Measurements from ENCODE around the gene IP6K3. TPM values are rescaled to one million over a fixed set of nuclear protein-coding genes. Genes with fewer than 3 reads are reported as not detected.
A peak's percentile ranks its signal among the peaks of the same experiment; 100 is the strongest.

IP6K3 gene
- total RNA-seq, 5 donors from 2014 or later (not counting 1 experiment from before 2014, with no cell fraction given): not detected

DNA sequence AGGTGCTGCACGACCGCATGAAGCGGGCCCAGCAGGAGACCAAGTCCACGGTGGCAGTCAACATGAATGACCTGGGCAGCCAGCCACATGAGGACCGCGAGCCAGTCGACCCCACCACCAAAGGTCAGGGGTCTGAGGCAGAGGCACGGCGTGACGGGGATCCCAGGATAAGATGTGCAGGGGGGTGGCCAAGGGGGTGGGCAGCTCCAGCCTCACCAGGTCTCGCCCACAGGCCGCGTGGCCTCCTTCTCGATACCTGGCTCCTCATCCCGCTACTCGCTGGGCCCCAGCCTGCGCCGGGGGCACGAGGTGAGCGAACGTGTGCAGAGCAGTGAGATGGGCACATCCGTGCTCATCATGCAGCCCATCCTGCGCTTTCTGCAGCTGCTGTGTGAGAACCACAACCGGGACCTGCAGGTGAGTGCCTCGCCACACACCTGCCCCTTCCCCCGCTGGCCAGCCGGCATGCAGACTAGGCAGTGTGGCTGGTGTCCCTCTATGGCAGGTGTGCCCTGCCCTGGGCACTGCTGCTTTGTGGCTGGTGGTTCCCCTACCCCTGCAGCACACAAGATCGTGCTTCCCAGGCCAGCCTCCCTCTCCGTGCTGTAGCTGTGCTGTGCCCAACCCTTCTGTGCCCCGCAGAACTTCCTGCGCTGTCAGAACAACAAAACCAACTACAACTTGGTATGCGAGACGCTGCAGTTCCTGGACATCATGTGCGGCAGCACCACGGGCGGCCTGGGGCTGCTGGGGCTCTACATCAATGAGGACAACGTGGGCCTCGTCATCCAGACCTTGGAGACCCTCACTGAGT, 61.1 kb downstream of the IP6K3 start:
- Histone ChIP-seq H3K9me3 (no peaks in the 10 kb centered on the region), H3K27me3 (replicated peaks in 1 of 2; ENCODE audit: control insufficient read depth in 2 of 2, extremely low read depth in 1 of 2, insufficient read depth in 2 of 2, low read length in 1 of 2) (no peaks in the 10 kb centered on the region), H3K27ac (ENCODE audit: low read length) (no peak overlapping the region), H3K36me3 (ENCODE audit: control insufficient read depth in 2 of 2, extremely low read depth in 1 of 2, insufficient read depth in 1 of 2, low read length in 1 of 2) (peaks cover 14 to 92% of the 10 kb centered on the region in 2 donors), H3K4me1 (ENCODE audit: control insufficient read depth in 1 of 2, extremely low read depth in 1 of 2, insufficient read depth in 2 of 2, low read length in 2 of 2) (peaks cover 4 to 15% of the 10 kb centered on the region in 2 experiments), H3K4me3 (ENCODE audit: control insufficient read depth in 1 of 2, extremely low read depth in 1 of 2, low read length in 1 of 2) (no peak overlapping the region)
- Mint-ChIP-seq H3K4me1 (peaks cover 0 to 18% (median 10%) of the 10 kb centered on the region in 3 donors), H3K36me3 (peaks cover 54% of the 10 kb centered on the region), H3K27me3 (no peaks in the 10 kb centered on the region), H3K4me3 (no peak overlapping the region), H3K27ac (no peak overlapping the region), H3K9me3 (no peaks in the 10 kb centered on the region)
- ChIA-PET CTCF (interaction anchor here in 1 of 2 donors (0.7 kb wide), 1 partner anchor 1286 kb away, joined by 3 read pairs; no protein-coding TSS in a partner anchor), POLR2A (interaction anchor here in 1 of 2 donors (0.6 kb wide), 1 partner anchor 85 kb away, joined by 3 read pairs; no protein-coding TSS in a partner anchor)
- no peak for ATAC-seq (replicated peaks in 1 of 4)
- 94% methylated on average over 35 of the region's 38 CpGs for WGBS (ENCODE audit: insufficient coverage)
- DNase-seq: no peak

DNA sequence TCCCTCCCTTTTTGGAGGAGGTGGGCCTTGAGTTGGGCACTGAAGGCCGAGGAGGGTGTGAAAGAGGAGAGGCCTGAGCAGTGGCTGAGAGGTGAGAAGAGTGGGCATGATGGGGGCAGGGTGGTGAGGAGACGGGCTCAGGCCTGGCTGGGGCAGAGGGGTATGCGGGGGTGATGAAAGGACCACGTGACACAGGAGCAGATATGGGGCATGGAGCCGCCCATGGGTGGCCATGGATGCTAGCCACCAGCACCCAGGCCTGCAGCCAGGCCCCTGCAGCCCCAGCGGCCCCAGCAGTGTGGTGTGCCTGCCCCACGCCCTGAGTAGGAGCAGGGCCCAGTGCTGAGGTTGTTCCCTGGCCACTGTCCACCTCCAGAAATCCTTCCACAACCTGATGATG, 61.7 kb downstream of the IP6K3 start:
- no peak for ATAC-seq (replicated peaks in 1 of 4)
- no peaks in the 10 kb centered on the region for H3K9me3 Mint-ChIP-seq
- ChIA-PET CTCF (no interaction called here), POLR2A (no interaction called here)
- H3K4me1 Mint-ChIP-seq: peaks cover 0 to 18% (median 10%) of the 10 kb centered on the region in 3 donors
- H3K4me3 Mint-ChIP-seq: no peak overlapping the region
- H3K4me1 ChIP-seq (ENCODE audit: control insufficient read depth in 1 of 2, extremely low read depth in 1 of 2, insufficient read depth in 2 of 2, low read length in 2 of 2): peaks cover 4 to 15% of the 10 kb centered on the region in 2 experiments
- DNase-seq: no peak
- H3K27ac ChIP-seq (ENCODE audit: low read length): no peak overlapping the region
- no peak overlapping the region for H3K4me3 ChIP-seq (ENCODE audit: control insufficient read depth in 1 of 2, extremely low read depth in 1 of 2, low read length in 1 of 2)
- H3K27ac Mint-ChIP-seq: no peak overlapping the region
- H3K27me3 Mint-ChIP-seq: no peaks in the 10 kb centered on the region
- WGBS (ENCODE audit: insufficient coverage): 100% methylated on average over 6 of the region's 7 CpGs
- no peaks in the 10 kb centered on the region for H3K27me3 ChIP-seq (replicated peaks in 1 of 2; ENCODE audit: control insufficient read depth in 2 of 2, extremely low read depth in 1 of 2, insufficient read depth in 2 of 2, low read length in 1 of 2)
- H3K9me3 ChIP-seq: no peaks in the 10 kb centered on the region
- H3K36me3 ChIP-seq (ENCODE audit: control insufficient read depth in 2 of 2, extremely low read depth in 1 of 2, insufficient read depth in 1 of 2, low read length in 1 of 2): peaks cover 18 to 92% of the 10 kb centered on the region in 2 donors
- H3K36me3 Mint-ChIP-seq: peaks cover 60% of the 10 kb centered on the region

DNA sequence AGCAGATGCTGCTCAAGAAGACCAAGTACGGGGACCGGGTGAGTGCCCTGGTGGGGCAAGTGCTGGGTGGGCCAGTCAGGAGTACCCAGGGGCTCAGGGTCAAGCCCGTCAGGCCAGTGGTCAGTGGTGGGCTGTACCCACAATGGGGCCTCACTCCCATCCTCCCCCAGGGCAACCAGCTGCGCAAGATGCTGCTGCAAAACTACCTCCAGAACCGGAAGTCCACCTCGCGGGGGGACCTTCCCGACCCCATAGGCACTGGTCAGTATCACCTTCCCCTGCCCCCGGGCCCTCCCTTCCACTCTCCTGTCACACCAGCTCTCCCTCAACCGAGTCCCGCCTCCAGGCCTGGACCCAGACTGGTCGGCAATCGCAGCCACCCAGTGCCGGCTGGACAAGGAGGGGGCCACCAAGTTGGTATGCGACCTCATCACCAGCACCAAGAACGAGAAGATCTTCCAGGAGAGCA, 62.2 kb downstream of the IP6K3 start:
- H3K27me3 ChIP-seq (replicated peaks in 1 of 2; ENCODE audit: control insufficient read depth in 2 of 2, extremely low read depth in 1 of 2, insufficient read depth in 2 of 2, low read length in 1 of 2): no peaks in the 10 kb centered on the region
- H3K4me1 Mint-ChIP-seq: peaks cover 0 to 18% (median 10%) of the 10 kb centered on the region in 3 donors
- DNase-seq (no peak), ATAC-seq (replicated peaks in 1 of 4) (no peak)
- no peak overlapping the region for H3K27ac ChIP-seq (ENCODE audit: low read length)
- H3K27me3 Mint-ChIP-seq: no peaks in the 10 kb centered on the region
- WGBS (ENCODE audit: insufficient coverage): 98% methylated on average over 14 of the region's 16 CpGs
- no peaks in the 10 kb centered on the region for H3K9me3 Mint-ChIP-seq
- peaks cover 17 to 93% of the 10 kb centered on the region in 2 donors for H3K36me3 ChIP-seq (ENCODE audit: control insufficient read depth in 2 of 2, extremely low read depth in 1 of 2, insufficient read depth in 1 of 2, low read length in 1 of 2)
- CTCF ChIA-PET: no interaction called here
- peaks cover 60% of the 10 kb centered on the region for H3K36me3 Mint-ChIP-seq
- no peak overlapping the region for H3K4me3 ChIP-seq (ENCODE audit: control insufficient read depth in 1 of 2, extremely low read depth in 1 of 2, low read length in 1 of 2)
- H3K4me3 Mint-ChIP-seq: no peak overlapping the region
- no peaks in the 10 kb centered on the region for H3K9me3 ChIP-seq
- no peak overlapping the region for H3K27ac Mint-ChIP-seq
- peaks cover 4 to 15% of the 10 kb centered on the region in 2 experiments for H3K4me1 ChIP-seq (ENCODE audit: control insufficient read depth in 1 of 2, extremely low read depth in 1 of 2, insufficient read depth in 2 of 2, low read length in 2 of 2)
- POLR2A ChIA-PET: no interaction called here

DNA sequence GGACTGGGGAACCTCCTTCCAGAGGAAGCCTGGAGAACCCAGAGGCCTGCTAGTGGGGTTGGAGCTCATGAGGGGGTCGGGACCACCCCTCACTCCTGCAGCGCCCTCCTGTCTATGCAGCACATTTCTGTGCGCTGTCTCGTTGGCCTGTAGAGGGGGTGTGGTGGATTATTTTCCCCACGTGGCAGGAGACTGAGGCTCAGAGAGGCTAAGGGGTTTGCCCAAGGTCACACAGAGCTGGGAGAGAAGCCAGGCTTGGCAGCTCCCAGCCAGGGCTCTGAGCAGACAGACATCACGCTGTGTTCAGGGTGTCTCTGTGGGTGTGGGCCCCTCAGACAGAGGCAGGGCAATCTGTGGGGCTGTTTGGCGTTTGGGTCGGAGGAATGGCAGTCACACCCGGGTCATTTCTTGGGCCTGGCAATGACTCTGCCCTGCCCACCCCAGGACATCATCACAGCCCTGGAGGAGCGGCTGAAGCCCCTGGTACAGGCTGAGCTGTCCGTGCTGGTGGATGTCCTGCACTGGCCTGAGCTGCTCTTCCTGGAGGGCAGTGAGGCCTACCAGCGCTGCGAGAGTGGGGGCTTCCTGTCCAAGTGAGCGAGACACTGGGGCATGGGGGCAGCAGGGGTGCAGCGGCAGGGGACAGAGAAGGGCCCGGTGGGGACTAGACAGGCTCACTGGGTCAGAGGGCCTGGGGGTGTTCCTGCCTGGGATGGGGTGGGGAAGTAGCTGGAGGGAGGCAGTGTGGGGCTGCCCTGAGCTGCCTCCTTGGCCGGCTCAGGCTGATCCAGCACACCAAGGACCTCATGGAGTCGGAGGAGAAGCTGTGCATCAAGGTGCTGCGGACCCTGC, 62.9 kb downstream of the IP6K3 start:
- CTCF ChIA-PET: no interaction called here
- Histone ChIP-seq H3K9me3 (no peaks in the 10 kb centered on the region), H3K27ac (ENCODE audit: low read length) (peak overlapping the region; percentile 1), H3K4me1 (ENCODE audit: control insufficient read depth in 1 of 2, extremely low read depth in 1 of 2, insufficient read depth in 2 of 2, low read length in 2 of 2) (peaks cover 4 to 15% of the 10 kb centered on the region in 2 experiments), H3K36me3 (ENCODE audit: control insufficient read depth in 2 of 2, extremely low read depth in 1 of 2, insufficient read depth in 1 of 2, low read length in 1 of 2) (peaks cover 15 to 95% of the 10 kb centered on the region in 2 donors), H3K4me3 (ENCODE audit: control insufficient read depth in 1 of 2, extremely low read depth in 1 of 2, low read length in 1 of 2) (no peak overlapping the region), H3K27me3 (replicated peaks in 1 of 2; ENCODE audit: control insufficient read depth in 2 of 2, extremely low read depth in 1 of 2, insufficient read depth in 2 of 2, low read length in 1 of 2) (no peaks in the 10 kb centered on the region)
- Mint-ChIP-seq H3K27ac (peak overlapping the region; percentile 81 to 82), H3K36me3 (peaks cover 59% of the 10 kb centered on the region), H3K27me3 (no peaks in the 10 kb centered on the region), H3K4me1 (peaks cover 0 to 18% (median 10%) of the 10 kb centered on the region in 3 donors), H3K9me3 (no peaks in the 10 kb centered on the region), H3K4me3 (no peak overlapping the region)
- WGBS (ENCODE audit: insufficient coverage): 90% methylated on average over 13 of the region's 19 CpGs
- peak in 2 of 4 experiments; percentile 9 to 12 for ATAC-seq (replicated peaks in 1 of 4)
- DNase-seq: no peak
- POLR2A ChIA-PET: no interaction called here

DNA sequence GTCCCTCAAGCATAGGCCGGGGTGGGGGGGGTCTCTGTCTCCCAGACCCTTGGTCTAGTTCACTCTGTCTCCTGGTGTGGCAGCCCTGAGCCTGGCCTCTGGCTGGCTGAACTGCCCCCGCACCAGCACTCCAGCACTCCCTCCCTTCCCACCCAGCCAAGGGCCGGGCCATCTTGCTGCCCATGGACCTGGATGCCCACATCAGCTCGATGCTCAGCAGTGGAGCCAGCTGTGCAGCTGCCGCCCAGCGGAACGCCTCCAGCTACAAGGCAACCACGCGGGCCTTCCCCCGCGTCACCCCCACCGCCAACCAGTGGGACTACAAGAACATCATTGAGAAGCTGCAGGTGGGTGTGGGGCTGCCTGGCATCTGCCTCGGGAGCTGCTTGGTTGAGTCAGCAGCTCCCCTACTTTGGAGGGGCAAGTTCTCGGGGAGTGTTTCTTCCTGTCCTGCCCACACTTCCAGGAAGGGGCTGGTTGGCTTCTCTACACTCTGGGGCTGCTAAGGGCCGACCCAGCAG, 63.6 kb downstream of the IP6K3 start:
- H3K4me1 ChIP-seq (ENCODE audit: control insufficient read depth in 1 of 2, extremely low read depth in 1 of 2, insufficient read depth in 2 of 2, low read length in 2 of 2): peaks cover 4 to 15% of the 10 kb centered on the region in 2 experiments
- peak overlapping the region; percentile 81 to 82 for H3K27ac Mint-ChIP-seq
- POLR2A ChIA-PET: no interaction called here
- peaks cover 59% of the 10 kb centered on the region for H3K36me3 Mint-ChIP-seq
- no peaks in the 10 kb centered on the region for H3K27me3 Mint-ChIP-seq
- H3K4me3 ChIP-seq (ENCODE audit: control insufficient read depth in 1 of 2, extremely low read depth in 1 of 2, low read length in 1 of 2): no peak overlapping the region
- ATAC-seq (replicated peaks in 1 of 4) (peak; percentile 50 to 71 (median 56)), DNase-seq (peak in 21 of 35 experiments; percentile 6 to 53 (median 26))
- no peaks in the 10 kb centered on the region for H3K9me3 ChIP-seq
- peaks cover 14 to 93% of the 10 kb centered on the region in 2 donors for H3K36me3 ChIP-seq (ENCODE audit: control insufficient read depth in 2 of 2, extremely low read depth in 1 of 2, insufficient read depth in 1 of 2, low read length in 1 of 2)
- H3K27me3 ChIP-seq (replicated peaks in 1 of 2; ENCODE audit: control insufficient read depth in 2 of 2, extremely low read depth in 1 of 2, insufficient read depth in 2 of 2, low read length in 1 of 2): no peaks in the 10 kb centered on the region
- CTCF ChIA-PET: interaction anchor here in 1 of 2 donors (0.6 kb wide), 1 partner anchor 47 kb away, joined by 3 read pairs; no protein-coding TSS in a partner anchor
- WGBS (ENCODE audit: insufficient coverage): 73% methylated on average over 12 of the region's 15 CpGs
- H3K4me3 Mint-ChIP-seq: no peak overlapping the region
- H3K9me3 Mint-ChIP-seq: no peaks in the 10 kb centered on the region
- peak overlapping the region; percentile 23 for H3K27ac ChIP-seq (ENCODE audit: low read length)
- peaks cover 0 to 18% (median 10%) of the 10 kb centered on the region in 3 donors for H3K4me1 Mint-ChIP-seq

DNA sequence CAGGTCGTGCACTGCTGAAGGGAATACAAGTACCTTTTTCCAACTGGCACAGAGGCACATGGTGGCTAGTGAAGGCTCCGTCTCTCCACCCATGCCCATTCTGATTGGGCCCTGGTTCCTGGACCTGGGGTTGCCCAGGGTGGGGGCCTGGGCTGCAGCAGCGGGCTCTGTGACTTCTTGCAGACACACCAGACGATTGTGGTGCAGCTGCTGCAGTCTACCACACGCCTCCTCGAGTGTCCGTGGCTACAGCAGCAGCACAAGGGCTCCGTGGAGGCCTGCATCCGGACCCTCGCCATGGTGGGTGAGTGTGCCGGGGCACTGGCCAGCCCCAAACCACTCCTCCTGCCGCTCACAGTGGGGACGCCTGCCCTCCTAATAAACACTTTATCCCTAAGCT, 64.4 kb downstream of the IP6K3 start:
- H3K27me3 Mint-ChIP-seq: no peaks in the 10 kb centered on the region
- H3K4me3 Mint-ChIP-seq: no peak overlapping the region
- Histone ChIP-seq H3K9me3 (no peaks in the 10 kb centered on the region), H3K27me3 (replicated peaks in 1 of 2; ENCODE audit: control insufficient read depth in 2 of 2, extremely low read depth in 1 of 2, insufficient read depth in 2 of 2, low read length in 1 of 2) (no peaks in the 10 kb centered on the region), H3K4me3 (ENCODE audit: control insufficient read depth in 1 of 2, extremely low read depth in 1 of 2, low read length in 1 of 2) (no peak overlapping the region), H3K4me1 (ENCODE audit: control insufficient read depth in 1 of 2, extremely low read depth in 1 of 2, insufficient read depth in 2 of 2, low read length in 2 of 2) (peaks cover 4 to 15% of the 10 kb centered on the region in 2 experiments), H3K36me3 (ENCODE audit: control insufficient read depth in 2 of 2, extremely low read depth in 1 of 2, insufficient read depth in 1 of 2, low read length in 1 of 2) (peaks cover 14 to 92% of the 10 kb centered on the region in 2 donors), H3K27ac (ENCODE audit: low read length) (no peak overlapping the region)
- DNase-seq (no peak), ATAC-seq (replicated peaks in 1 of 4) (no peak)
- H3K36me3 Mint-ChIP-seq: peaks cover 66% of the 10 kb centered on the region
- H3K9me3 Mint-ChIP-seq: no peaks in the 10 kb centered on the region
- POLR2A ChIA-PET: no interaction called here
- peaks cover 0 to 20% (median 10%) of the 10 kb centered on the region in 3 donors for H3K4me1 Mint-ChIP-seq
- peak overlapping the region; percentile 50 to 82 for H3K27ac Mint-ChIP-seq
- CTCF ChIA-PET: no interaction called here
- WGBS (ENCODE audit: insufficient coverage): 96% methylated on average over 13 of the region's 13 CpGs
